Measurements from ENCODE around the gene LRRC25.

GRCh38 chr19:18424890-18425514 is 27.6 kb upstream of the LRRC25 start:
- TF ChIP-seq CTCF (IDR thresholded peaks at IDR 0.05) = no peak
- no peak for TF ChIP-seq POLR2A (IDR thresholded peaks at IDR 0.05)
- TF ChIP-seq POLR2AphosphoS5 (IDR thresholded peaks at IDR 0.05) = no peak
- no peak for TF ChIP-seq EP300 (IDR thresholded peaks at IDR 0.05)

Measured in upper lobe of left lung (tissue), 4 donors.